Measurements from ENCODE around the gene PRMT3. TPM values are rescaled to one million over a fixed set of nuclear protein-coding genes. Genes with fewer than 3 reads are reported as not detected.

The PRMT3 gene
- total RNA-seq, 1 experiment from 2014 or later = 31.4 TPM

- TF ChIP-seq, protein P1, sequence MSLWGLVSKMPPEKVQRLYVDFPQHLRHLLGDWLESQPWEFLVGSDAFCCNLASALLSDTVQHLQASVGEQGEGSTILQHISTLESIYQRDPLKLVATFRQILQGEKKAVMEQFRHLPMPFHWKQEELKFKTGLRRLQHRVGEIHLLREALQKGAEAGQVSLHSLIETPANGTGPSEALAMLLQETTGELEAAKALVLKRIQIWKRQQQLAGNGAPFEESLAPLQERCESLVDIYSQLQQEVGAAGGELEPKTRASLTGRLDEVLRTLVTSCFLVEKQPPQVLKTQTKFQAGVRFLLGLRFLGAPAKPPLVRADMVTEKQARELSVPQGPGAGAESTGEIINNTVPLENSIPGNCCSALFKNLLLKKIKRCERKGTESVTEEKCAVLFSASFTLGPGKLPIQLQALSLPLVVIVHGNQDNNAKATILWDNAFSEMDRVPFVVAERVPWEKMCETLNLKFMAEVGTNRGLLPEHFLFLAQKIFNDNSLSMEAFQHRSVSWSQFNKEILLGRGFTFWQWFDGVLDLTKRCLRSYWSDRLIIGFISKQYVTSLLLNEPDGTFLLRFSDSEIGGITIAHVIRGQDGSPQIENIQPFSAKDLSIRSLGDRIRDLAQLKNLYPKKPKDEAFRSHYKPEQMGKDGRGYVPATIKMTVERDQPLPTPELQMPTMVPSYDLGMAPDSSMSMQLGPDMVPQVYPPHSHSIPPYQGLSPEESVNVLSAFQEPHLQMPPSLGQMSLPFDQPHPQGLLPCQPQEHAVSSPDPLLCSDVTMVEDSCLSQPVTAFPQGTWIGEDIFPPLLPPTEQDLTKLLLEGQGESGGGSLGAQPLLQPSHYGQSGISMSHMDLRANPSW (CRISPR knock-in tag; conservative IDR thresholded peaks at IDR 0.05; ENCODE audit: low read depth) = no peak
- TF ChIP-seq, protein P2, sequence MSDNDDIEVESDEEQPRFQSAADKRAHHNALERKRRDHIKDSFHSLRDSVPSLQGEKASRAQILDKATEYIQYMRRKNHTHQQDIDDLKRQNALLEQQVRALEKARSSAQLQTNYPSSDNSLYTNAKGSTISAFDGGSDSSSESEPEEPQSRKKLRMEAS (CRISPR knock-in tag; IDR thresholded peaks at IDR 0.05) = no peak
- no peak for TF ChIP-seq NR1H2 (CRISPR knock-in tag; IDR thresholded peaks at IDR 0.05)
- TF ChIP-seq, protein P3, sequence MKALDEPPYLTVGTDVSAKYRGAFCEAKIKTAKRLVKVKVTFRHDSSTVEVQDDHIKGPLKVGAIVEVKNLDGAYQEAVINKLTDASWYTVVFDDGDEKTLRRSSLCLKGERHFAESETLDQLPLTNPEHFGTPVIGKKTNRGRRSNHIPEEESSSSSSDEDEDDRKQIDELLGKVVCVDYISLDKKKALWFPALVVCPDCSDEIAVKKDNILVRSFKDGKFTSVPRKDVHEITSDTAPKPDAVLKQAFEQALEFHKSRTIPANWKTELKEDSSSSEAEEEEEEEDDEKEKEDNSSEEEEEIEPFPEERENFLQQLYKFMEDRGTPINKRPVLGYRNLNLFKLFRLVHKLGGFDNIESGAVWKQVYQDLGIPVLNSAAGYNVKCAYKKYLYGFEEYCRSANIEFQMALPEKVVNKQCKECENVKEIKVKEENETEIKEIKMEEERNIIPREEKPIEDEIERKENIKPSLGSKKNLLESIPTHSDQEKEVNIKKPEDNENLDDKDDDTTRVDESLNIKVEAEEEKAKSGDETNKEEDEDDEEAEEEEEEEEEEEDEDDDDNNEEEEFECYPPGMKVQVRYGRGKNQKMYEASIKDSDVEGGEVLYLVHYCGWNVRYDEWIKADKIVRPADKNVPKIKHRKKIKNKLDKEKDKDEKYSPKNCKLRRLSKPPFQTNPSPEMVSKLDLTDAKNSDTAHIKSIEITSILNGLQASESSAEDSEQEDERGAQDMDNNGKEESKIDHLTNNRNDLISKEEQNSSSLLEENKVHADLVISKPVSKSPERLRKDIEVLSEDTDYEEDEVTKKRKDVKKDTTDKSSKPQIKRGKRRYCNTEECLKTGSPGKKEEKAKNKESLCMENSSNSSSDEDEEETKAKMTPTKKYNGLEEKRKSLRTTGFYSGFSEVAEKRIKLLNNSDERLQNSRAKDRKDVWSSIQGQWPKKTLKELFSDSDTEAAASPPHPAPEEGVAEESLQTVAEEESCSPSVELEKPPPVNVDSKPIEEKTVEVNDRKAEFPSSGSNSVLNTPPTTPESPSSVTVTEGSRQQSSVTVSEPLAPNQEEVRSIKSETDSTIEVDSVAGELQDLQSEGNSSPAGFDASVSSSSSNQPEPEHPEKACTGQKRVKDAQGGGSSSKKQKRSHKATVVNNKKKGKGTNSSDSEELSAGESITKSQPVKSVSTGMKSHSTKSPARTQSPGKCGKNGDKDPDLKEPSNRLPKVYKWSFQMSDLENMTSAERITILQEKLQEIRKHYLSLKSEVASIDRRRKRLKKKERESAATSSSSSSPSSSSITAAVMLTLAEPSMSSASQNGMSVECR (CRISPR knock-in tag; IDR thresholded peaks at IDR 0.05; ENCODE audit: borderline replicate concordance) = no peak
- TF ChIP-seq NFE2L1 (CRISPR knock-in tag; IDR thresholded peaks at IDR 0.05) = no peak
- no peak for TF ChIP-seq USF2 (CRISPR knock-in tag; IDR thresholded peaks at IDR 0.05)
- TF ChIP-seq, protein P4, sequence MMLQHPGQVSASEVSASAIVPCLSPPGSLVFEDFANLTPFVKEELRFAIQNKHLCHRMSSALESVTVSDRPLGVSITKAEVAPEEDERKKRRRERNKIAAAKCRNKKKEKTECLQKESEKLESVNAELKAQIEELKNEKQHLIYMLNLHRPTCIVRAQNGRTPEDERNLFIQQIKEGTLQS (CRISPR knock-in tag; conservative IDR thresholded peaks at IDR 0.05) = no peak
- TF ChIP-seq FOXK1 (CRISPR knock-in tag; IDR thresholded peaks at IDR 0.05) = no peak
- TF ChIP-seq KAT7 (CRISPR knock-in tag; IDR thresholded peaks at IDR 0.05; ENCODE audit: borderline replicate concordance) = no peak
Observed at GRCh38 chr11:20363149-20363499, 24.4 kb upstream of the PRMT3 start (continued).

DNA sequence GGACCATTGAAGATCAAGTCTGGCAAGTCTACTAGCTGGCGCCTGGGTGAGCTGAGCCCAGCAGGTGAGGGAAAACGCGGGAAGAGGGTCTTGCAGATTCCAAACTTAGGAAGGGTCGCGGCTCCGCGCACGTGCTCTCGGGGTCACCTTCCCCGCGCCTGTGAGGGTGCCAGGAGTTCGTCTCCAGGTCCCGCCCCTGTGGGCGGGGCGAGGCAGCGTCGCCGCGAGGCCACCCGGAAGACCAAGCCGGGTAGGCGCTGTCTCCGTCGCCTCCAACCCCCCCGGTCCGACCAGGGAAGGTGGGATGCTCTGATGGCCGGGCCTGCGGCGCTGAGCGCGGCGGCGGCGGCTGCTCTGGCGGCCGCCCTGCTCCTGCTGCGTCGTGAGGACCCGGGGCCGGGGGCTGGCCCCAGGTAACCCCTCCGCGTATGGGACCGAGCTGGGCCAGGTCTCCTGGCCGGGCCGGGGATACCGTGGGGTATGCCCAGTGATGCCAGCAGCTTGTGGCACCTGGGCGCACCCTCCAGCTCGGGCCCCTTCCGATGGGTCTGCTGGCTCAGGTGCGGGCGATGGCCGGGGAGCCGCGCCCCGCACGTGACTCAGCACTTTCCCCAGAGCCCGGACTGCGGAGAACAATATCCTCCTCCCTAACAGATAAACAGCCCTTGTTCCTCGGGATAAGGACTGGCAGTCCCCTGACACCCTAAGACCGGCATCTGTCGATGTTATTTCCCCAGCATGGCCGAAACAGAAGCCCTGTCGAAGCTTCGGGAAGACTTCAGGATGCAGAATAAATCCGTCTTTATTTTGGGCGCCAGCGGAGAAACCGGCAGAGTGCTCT, 23.8 kb upstream of the PRMT3 start, which contains the start of gene HTATIP2:
Gene HTATIP2, plus strand, starts transcription at position 215 of the 841 bp plus-strand sequence. Its CDS starts 524 bp downstream, at position 739.
- peaks cover 6% of the 10 kb centered on the region; the same call in 1 of the 2 replicates for H3K36me3 Mint-ChIP-seq
- H3K4me3 Mint-ChIP-seq = peak within 1 kb of the TSS; percentile 75
- DNase-seq (ENCODE audit: low spot score) = peak; percentile 67
- CTCF ChIA-PET = interaction anchor here (1.0 to 3.6 kb wide), 5 partner anchors 9 to 246 kb away, joined by 4 to 14 read pairs (median 6); no protein-coding TSS in a partner anchor
- H3K9me3 Mint-ChIP-seq = no peaks in the 10 kb centered on the region
- peaks cover 44% of the 10 kb centered on the region for H3K27me3 Mint-ChIP-seq (ENCODE audit: low read depth)
- POLR2A ChIA-PET = no interaction called here
- ATAC-seq = peak; percentile 82
- peak within 1 kb of the TSS; percentile 25 for H3K27ac Mint-ChIP-seq
- peaks cover 35% of the 10 kb centered on the region for H3K4me1 Mint-ChIP-seq
- TF ChIP-seq JUN (CRISPR knock-in tag; IDR thresholded peaks at IDR 0.05) (peak; percentile 58; the same call in 1 of the 2 replicates), ZNF138 (CRISPR knock-in tag; conservative IDR thresholded peaks at IDR 0.05) (peak; percentile 94), GABPB1 (CRISPR knock-in tag; IDR thresholded peaks at IDR 0.05) (no peak), USF2 (CRISPR knock-in tag; IDR thresholded peaks at IDR 0.05) (peak; percentile 89), TEAD1 (CRISPR knock-in tag; IDR thresholded peaks at IDR 0.05) (peak; percentile 92; the same call in 1 of the 2 replicates), ZNF219 (CRISPR knock-in tag; IDR thresholded peaks at IDR 0.05; ENCODE audit: borderline replicate concordance) (0 out of 2 replicates have a peak, but pooled peaks have one; percentile 58), OVOL2 (CRISPR knock-in tag; IDR thresholded peaks at IDR 0.05; ENCODE audit: borderline replicate concordance) (no peak), E2F1 (CRISPR knock-in tag; IDR thresholded peaks at IDR 0.05) (peak; percentile 68), GTF2I (CRISPR knock-in tag; conservative IDR thresholded peaks at IDR 0.05) (no peak), ZNF317 (CRISPR knock-in tag; IDR thresholded peaks at IDR 0.05; ENCODE audit: borderline replicate concordance, low read depth) (no peak; the same call in 1 of the 2 replicates), USF1 (CRISPR knock-in tag; IDR thresholded peaks at IDR 0.05) (peak; percentile 86), MYBL2 (CRISPR knock-in tag; IDR thresholded peaks at IDR 0.05) (no peak), SP1 (CRISPR knock-in tag; conservative IDR thresholded peaks at IDR 0.05) (peak; percentile 75), NFE2L1 (CRISPR knock-in tag; IDR thresholded peaks at IDR 0.05) (peak; percentile 96), CREB1 (CRISPR knock-in tag; IDR thresholded peaks at IDR 0.05) (0 out of 2 replicates have a peak, but pooled peaks have one; percentile 81)

All from WTC11 (cell line).